CD4-positive, alpha-beta T cell treated with Interleukin-21 for 1 hour (primary cell): ENCODE measurements around the gene HIPK1.
"Not testable (repeated sequence)": the region's sequence is repeated elsewhere in the genome, so short reads cannot be mapped to it uniquely, and the experiment has no call there.

Experiments
- DNase-seq: peaks from one replicate; pipeline ENCODE4 v3.0.0-alpha.2; 2020

Gene HIPK1

DNA sequence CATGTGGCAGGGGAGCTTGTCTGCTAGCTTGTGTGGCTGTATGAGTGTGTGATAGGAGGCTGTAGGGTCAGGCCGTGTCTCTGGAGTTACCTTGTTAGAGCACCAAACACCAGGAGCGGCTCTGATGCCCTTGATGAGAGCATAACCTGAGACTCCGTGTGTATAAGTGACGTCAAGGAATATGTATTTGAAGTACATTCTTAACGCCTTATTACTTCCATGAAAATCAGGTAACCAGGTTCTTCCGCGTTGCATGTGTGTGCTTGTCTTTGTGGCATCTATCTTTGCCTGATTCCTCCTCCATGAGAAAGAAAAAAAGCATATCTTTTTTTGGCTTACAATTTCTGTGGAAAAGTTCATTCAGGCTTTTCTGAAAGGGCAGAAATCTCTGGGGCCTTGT is 54.7 kb downstream of the HIPK1 start:
- DNase-seq, result no peak

DNA sequence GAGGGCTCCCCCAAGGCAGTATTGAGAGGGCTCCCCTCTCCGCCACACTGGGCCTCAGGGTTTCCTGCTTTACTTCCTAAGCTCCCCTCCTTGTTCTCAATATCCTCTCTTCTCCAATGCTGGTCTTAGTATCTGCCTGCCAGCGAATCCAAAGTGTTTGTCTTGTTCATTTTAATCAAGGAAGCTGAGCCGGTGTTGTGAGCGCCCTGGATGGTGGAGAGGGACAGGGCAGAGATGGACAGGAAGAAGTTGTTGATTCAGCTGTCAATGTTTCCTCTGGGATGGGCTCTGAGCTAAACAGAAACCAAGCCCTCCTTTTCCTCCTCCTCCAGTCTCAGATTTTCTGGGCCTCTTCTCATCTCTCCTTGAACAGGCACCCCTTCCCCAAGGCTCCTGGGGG is 55.6 kb downstream of the HIPK1 start:
- no peak for DNase-seq

DNA sequence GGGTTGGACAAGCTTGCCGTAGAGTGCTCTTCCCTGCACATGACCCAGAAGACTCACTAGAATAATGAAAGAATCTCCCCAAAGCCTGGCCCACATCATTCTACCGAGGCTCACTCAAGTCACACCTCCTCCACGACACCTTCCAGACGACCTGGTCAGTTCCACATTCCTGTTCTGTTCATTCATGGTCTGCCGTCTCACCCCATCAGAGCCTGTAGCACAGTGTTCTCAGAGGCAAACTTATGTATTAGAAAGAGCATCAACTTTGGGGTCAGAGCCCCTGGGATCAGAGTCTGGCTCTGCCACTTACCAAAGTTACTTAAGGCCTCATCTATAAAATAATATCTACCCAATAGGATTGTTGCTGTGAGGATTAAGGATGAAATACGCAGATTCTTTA is 57.7 kb downstream of the HIPK1 start:
- DNase-seq, result no peak

DNA sequence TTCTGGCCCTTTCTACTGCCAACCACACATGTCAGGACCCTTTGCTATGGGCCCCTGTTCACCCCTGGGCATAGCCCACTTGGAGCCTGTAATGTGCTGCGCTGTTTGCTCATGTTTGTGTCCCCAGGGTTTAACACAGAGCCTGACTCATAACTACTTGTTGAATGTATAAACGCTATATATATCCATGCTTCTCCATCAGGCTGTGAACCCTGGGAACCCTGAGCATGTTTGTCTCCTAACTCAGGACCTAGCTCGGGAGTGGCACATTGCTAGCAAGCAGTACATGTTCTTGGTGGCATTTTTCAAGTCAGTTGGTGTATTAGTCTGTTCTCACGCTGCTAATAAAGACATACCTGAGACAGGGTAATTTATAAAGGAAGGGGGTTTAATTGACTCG is 58.1 kb downstream of the HIPK1 start:
- DNase-seq, result no peak

DNA sequence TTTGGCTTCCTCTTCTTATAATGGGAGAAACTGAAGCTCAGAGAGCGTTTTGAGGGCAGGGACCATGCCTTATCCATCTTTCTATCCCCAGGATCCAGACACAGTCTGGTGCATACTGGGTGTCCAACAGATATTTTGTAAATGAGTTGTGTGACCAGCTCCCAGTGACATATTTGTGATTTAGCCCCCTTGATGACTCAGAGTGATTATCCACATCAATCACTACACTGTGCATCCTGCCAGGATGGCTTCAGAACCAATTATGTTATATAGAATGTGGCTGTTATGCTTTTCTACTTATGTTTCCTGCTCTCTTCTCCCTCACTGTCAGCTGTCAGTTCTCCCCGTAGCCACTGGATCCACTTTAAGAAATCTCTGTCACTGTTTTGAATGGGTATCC is 61.4 kb downstream of the HIPK1 start:
- no peak for DNase-seq

DNA sequence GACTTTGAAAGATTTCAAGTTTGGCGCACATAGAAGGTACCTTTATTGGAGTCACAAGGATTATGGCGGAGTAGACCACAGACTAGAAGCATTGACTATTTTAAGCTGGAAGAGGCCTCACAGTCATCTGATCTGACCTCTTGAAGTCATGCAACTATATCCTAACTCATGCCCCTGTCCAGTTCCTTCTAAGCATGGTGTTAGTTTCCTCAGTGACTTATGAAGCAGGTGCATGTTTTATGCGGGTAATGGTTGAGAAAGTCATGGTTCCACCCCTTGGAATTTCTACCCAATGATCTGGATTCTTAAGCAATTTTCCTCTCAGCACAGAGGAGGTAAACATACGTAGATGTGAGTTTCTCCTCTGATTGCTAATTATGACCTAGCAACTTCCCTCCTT is 61.8 kb downstream of the HIPK1 start:
- no peak for DNase-seq

DNA sequence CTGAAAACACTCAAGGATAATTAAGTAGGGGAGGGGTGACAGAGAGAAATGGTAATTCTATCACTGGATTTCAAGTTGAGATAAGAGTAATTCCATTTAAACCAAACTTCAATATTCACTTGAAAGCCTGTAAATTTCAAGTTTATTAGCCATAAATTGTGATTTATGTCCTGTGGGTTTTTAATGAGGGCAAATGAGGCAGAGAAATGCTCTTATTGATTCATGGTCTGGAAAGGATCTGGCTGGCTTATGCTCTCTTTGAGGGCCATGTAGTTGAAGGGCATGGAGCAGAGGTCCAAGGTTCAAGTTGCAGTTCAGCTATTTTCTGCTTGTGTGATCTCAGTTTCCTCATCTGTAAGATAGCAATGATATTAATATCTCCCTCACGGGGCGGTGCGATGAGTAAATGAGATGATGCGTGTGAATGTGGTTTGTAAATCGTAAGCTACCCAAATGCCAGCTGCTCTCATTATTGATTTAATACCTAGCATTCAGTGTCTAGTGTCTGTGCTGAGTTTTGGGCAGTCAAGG is 62.4 kb downstream of the HIPK1 start:
- DNase-seq, result no peak

DNA sequence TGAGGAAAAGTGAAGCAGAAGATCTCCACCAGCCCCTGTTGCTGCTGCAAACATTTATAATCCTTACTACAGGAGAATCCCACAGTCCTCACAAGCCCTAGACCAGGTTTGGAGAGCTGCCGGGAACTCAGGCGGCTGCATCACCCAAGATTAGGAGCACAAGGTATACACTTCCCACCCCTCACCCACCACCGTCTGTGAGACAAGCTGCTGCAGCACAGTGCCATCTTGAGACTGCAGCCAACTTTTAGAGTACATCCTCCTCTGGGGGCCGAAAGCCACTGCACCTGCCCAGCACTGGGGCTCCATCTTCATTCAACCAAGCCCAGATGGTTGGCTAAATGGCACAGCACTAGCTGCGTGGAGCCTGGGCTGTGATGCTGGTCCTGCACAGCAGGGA is 63.9 kb downstream of the HIPK1 start:
- DNase-seq, result no peak

DNA sequence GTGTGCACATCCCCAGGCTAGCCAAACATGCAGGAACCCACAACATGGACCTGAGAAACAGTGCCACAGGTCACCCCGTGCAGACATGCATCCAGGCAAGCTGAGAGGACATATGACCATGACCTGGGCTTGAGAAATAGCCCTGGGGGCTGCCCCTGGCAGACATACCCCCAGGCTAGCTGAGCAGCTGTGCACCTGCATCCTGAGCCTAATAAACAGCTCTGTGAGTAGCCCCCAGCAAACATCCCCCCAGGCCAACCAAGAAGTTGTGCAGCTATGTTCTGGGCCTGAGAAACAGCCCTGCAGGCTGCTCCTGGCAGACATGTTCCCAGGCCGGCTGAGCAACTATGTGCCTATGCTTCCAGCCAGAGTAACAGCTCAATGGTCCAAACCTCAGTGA is 64.6 kb downstream of the HIPK1 start:
- no peak for DNase-seq

DNA sequence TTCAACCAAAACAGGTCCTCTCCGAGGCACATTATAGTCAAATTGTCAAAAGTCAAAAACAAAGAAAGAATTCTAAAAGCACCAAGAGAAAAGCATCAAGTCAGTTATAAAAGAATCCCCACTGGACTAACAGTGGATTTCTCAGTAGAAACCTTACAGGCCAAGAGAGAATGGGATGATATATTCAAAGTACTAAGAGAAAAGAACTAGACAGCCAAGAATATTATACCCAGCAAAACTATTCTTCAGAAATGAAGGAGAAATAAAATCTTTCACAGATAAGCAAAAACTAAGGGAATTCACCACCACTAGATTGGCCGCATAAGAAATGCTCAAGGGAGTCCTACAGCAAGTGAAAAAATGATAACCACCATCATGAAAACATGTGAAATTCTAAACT is 66.3 kb downstream of the HIPK1 start:
- no peak for DNase-seq

DNA sequence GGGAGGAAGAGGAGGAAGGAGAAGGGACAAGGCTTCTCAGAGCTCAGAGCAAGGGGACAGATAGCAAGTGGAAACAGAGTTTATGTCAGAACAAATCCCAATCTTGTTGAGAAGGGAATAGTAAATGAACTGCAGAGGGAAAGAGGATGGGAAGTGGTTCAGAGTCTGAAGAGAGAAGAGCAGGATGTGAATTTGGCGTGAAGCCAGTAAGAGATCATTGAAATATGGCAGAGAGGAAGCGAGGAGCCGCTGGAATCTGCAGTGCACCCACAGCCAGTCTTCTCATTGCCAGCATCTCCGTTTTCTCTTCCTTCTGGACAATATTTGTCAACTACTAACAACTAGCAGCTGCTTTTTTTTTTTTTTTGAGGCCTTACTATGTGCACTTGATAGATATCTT is 69.2 kb downstream of the HIPK1 start:
- no peak for DNase-seq

DNA sequence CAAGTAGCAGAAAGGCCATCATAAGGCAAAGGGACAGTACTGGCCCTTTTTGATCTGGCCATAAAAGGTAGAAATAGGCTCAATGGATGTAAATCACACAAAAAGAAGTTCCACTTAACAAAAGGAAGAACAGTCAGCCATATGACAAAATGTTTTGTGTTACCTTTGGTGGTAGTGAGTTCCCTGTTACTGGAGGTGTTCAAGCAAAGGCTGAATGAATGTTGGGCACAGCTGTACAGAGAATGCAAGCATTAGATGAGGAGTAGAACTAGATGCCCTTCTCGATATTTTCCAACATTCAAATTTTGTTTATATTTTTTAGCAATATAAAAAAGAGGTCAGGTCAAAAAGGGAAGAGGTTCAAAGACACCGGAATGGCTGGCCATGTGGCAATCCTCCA is 70.1 kb downstream of the HIPK1 start:
- DNase-seq, result no peak

DNA sequence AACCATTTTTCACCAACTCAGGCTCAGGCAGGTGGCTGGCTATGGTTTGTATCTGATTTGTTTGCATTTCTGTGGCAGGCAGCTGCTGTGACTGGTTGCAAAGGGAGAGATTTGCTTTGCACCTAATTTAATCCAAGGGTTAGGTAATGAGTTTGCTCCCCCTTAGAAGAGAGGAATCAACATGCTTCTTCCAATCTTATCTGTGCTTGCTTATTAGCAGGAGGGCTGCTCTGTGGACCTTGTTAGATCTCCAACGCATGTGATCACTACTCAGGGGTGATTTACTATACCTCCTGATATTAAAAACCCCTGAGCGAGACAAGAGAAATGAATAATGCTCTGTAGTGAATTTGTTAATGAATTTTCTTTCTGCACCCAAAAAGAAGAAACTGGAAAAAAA is 70.7 kb downstream of the HIPK1 start:
- DNase-seq, result no peak

DNA sequence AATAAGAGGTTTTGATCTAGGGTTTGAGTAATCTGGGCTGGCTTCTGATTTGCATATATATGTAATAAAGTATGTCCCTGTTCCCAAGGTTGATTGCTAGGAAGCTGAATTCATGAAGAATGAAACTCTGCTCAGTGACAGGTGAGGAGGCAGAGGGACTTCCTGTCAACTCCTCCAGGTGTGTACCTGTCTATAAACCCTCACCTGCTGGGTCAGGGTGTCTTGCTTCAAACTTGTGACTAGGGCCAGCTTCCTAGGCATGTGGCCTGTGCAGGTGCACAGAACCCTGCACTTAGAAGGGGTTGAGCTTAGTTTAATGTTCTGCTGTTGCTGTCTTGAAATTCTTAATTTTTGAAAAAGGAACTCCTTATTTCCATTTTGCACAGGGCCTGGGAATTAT is 71.3 kb downstream of the HIPK1 start:
- DNase-seq, result no peak

DNA sequence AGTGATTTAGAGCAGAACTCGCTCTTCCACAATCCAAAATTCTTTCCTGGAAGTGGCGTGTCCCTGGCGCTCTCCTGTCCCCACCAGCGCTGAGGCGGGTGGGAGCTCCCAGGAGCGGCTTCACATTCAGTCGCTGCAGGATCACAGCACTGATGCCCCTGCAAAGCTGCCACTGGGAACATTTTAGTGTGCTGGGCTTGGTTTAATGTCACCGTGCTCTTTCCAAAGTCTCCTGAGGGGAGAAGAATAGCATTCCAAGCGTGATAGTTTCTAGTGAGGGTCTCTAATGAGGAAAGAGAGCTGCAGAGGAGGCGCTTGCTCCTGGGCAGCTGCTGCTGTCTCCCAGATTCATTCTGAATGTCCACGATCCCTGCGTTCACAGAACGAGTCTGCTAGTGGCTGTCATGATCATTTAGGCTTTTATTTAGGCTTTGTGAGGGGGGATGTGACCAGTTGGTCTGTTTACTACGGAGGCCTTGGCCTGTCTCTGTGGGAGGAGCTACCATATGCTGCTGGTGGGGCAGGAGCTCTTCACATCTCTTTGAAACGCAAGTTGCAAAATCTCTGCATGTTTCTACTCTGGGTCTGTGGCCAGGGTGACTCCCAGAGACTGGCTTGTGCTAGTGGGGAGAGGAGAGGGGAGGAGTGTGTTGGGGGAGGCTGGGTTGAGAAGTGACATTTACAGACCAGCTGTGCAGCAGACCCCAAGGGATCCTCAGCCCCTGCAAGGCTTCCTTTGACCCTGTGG is 73.5 kb downstream of the HIPK1 start:
- no peak for DNase-seq

DNA sequence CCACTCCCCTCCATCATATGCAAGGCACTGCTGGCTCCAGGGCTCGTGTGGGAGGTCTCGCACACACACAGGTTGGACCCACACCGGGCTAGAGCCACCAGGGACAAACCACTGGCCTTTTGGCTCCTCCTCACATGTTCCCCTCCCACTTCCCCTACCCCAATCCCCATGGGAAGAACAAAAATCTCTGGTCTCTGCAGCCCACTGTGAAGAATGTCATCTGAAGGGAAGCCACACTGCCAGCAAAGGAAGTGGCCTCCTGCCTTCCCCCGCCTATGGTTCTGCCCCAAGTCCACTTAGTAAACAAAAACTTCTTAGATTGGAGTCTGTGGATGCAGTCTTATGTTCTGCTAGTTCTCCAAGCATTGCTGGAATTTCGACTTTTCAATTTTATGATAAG is 74.3 kb downstream of the HIPK1 start:
- no peak for DNase-seq

DNA sequence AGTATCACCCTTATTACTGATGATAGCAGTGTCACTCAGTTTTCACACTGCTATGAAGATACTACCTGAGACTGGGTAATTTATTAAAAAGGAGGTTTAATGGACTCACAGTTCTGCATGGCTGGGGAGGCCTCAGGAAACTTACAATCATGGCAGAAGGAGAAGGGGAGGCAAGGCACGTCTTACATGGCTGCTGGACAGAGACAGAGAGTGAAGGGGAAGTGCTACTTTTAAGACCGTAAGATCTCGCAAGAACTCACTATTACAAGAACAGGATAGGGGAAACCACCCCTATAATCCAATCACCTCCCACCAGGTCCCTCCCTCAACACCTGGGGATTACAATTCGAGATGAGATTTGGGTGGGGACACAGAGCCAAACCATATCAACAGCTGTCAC is 77.7 kb downstream of the HIPK1 start:
- not testable (repeated sequence) for DNase-seq

DNA sequence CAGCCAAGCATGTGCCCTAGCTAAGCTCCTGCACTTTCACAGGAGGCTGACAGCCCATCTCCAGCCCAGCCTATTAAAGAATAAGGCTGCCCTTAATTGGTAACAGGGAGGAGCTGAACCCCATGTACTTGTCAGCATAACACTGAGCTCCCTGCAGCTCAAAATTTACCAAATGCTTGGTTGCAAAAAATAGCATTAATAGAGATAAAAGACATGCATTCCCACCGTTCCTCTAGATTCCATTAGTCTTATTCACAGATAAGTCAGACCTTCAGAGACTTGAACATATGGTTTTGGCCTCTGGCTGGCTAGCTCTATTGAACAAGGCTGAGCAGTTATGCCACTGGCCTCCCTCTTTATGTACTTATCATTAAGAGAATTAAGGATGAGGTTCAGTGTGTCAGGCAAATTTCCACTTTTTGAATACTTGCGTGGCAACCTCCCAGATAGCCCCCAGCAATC is 79.4 kb downstream of the HIPK1 start:
- no peak for DNase-seq

DNA sequence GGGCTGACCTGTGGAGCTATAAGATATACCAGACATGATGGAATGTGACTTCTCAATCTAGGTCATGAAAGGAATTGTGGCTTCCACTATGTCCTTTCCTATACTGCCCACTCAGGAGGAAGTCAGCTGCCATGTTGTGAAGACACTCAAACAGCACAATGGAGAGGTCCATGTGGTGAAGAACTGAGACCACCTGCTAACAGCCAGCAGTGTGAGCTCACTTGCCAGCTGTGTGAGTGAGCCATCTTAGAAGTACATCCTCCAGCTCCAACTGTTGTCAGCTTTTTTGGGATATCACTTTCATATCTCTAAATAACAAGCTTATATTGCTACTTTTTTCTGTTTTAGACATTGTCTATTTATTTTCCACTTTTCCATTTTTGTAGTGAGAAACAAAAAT is 79.9 kb downstream of the HIPK1 start:
- no peak for DNase-seq

DNA sequence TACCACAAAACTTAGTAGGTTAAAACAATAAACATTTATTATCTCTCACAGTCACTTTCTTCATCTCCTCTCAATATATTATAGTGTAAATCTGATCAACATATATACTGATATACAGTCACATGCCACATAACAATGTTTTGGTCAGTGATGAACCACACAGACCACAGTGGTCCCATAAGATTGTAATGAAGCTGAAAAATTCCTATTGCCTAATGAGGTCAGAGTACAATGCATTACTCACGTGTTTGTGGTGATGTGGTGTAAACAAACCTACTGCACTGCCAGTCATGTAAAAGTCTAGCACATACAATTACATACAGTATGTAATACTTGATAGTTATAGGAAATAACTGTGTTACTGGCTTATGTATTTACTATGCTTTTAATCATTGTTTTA is 80.3 kb downstream of the HIPK1 start:
- DNase-seq, result no peak

DNA sequence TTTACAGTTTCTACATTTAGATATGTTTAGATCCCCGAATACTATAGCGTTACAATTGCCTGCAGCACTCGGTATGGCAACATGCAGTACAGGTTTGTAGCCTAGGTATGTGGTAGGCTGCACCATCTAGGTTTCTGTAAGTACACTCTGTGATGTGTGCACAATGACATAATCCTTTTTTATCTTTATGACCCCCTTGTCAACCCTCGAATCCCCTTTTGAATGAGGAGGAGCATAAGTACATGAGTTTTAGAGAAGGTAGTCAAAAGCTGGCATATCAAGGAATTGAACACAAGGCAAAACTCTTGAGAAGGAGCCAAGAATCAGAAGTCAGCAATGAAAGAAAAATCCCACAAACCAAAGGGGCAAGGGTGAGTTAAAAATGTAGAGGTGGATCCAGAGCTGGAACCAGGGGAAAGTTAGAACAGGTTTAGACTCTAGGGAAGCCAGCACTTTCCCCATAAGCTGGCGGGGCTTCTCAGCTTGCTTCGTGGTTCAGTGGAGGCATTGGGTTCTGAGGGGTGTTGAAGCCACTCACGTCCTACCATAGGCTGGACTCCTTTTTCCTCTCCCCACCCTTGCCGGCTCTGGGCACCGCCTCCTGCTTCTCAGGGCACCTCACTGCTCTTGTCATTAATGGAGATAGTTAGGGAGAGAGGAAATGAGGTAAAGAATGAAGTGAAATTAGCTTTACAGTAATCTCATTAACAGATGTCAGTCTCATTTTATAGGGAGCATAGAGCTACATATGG is 81.5 kb downstream of the HIPK1 start:
- no peak for DNase-seq

DNA sequence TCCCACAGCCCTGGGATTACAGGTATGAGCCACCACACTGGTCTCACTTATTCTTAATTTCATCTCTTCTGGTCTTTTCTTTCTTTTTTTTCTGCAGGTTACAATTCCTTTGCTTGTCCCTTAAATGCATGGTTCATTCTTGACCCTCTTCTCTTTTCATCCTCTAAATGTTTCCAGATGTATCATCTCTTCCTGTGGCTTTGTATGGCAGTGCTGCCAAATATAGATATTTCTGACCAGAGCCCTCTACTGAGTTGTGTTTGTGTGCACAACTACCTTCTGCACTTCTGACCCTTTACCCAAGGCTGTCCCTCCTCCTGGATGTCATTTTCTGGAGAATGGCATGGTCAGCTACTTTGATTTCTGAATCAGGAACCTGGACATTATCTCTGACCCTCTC is 82.7 kb downstream of the HIPK1 start:
- no peak for DNase-seq

DNA sequence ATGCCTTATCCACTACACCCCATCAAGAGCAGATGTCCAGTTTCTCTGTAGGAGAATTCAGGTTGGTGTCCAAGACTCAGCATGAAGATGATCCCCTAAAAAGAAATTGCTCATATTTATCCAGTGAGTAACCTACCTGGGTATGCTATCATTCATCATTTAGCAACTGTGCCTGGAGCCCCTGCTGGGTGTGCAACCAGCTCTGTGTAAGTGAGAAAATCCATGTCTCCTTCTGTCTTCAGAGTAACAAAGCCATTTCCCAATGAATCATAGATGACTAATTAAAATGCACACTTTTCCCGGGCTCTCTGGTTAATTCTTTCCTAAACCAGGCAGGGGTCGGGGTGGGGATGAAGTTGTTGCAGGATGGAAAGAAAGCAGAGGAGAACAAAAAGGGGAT is 86.0 kb downstream of the HIPK1 start:
- DNase-seq, result no peak

DNA sequence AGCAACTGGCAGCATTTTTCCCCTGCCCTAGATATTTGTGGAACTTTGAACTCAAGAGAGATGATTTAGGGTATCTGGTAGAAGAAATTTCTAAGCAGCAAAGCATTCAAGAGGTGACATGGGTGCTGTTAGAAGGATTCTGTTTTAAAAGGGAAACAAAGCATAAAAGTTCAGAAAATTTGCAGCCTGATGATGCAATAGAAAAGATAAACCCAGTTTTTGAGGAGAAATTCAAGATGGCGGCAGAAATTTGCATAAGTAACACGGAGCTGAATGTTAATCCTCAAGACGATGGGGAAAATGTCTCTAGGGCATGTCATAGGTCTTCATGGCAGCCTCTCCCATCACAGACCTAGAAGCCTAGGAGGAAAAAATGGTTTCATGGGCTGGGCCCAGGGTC is 90.6 kb downstream of the HIPK1 start:
- not testable (repeated sequence) for DNase-seq
